IMR-90 (cell line): Measurements from ENCODE around the gene SDK1. TPM values are rescaled to one million over a fixed set of nuclear protein-coding genes. Genes with fewer than 3 reads are reported as not detected.

ENCODE experiments used
- ATAC-seq: fragments of 200-7000 bp; cut with Tn5 transposase; 2 replicates; pipeline ENCODE4 v1.9.1; 2020; ENCODE audit warnings: low read depth, mild to moderate bottlenecking, moderate library complexity
- BruUV-seq: library from RNA; stranded (reverse); fragments of 400-500 nt; replicated peaks from 2 replicates; lab custom pipeline; 2021; lab: Mats Ljungman, UMichigan
- CTCF ChIA-PET: fragments of 300-600 bp; formaldehyde crosslinking; extraction: SDS; loops from one replicate; lab custom pipeline; 2021; ENCODE audit warnings: antibody characterized with exemption; lab: Yijun Ruan, JAX
- POLR2A ChIA-PET: fragments of 300-600 bp; sonication (Branson Sonifier 250); formaldehyde crosslinking; loops from one replicate; lab custom pipeline; 2022; ENCODE audit warnings: antibody characterized with exemption; ENCODE audit not compliant: unreplicated experiment; lab: Charles Lee
- DNase-seq: peaks from one replicate; pipeline ENCODE4 v3.0.0; 2013
- H2AFZ ChIP-seq: replicated peaks from 2 replicates; pipeline ENCODE3; 2013; ENCODE audit warnings: low read length, mild to moderate bottlenecking; ENCODE audit not compliant: poor library complexity
- H2AK5ac ChIP-seq: 2 replicates; pipeline ENCODE4 v1.6.1; 2013; ENCODE audit warnings: low read depth, low read length, inconsistent platforms
- H2AK9ac ChIP-seq: replicated peaks from 2 replicates; pipeline ENCODE3; 2013; ENCODE audit warnings: mild to moderate bottlenecking, low read depth, low read length, moderate library complexity; ENCODE audit not compliant: poor library complexity
- H2BK120ac ChIP-seq: 2 replicates; pipeline ENCODE4 v1.6.1; 2013; ENCODE audit warnings: low read depth, low read length, inconsistent platforms
- H2BK15ac ChIP-seq: 3 replicates; pipeline ENCODE4 v1.6.1; 2013; ENCODE audit warnings: low read depth, low read length, inconsistent platforms
- H2BK20ac ChIP-seq: 2 replicates; pipeline ENCODE4 v1.6.1; 2013; ENCODE audit warnings: low read depth, mild to moderate bottlenecking, inconsistent platforms, low read length, moderate library complexity
- H2BK5ac ChIP-seq: 2 replicates; pipeline ENCODE4 v1.6.1; 2013; ENCODE audit warnings: mild to moderate bottlenecking, low read depth, low read length, inconsistent platforms; ENCODE audit not compliant: poor library complexity, severe bottlenecking
- H3K14ac ChIP-seq: replicated peaks from 2 replicates; pipeline ENCODE4 v1.6.1; 2013; ENCODE audit warnings: low read depth, low read length, inconsistent platforms
- H3K18ac ChIP-seq: 2 replicates; pipeline ENCODE4 v1.6.1; 2013; ENCODE audit warnings: low read depth, low read length, control low read depth
- H3K23ac ChIP-seq: 2 replicates; pipeline ENCODE4 v1.6.1; 2013; ENCODE audit warnings: low read depth, low read length, inconsistent platforms
- H3K27ac ChIP-seq: 2 replicates; pipeline ENCODE4 v1.5.1; 2013; ENCODE audit warnings: mild to moderate bottlenecking, control low read depth, low read length; ENCODE audit not compliant: insufficient read depth
- H3K27me3 ChIP-seq: 2 replicates; pipeline ENCODE4 v1.6.1; 2013; ENCODE audit warnings: low read length; ENCODE audit not compliant: control insufficient read depth, insufficient read depth
- H3K36me3 ChIP-seq: 2 replicates; pipeline ENCODE4 v1.6.1; 2013; ENCODE audit warnings: low read length, mixed read lengths; ENCODE audit not compliant: control insufficient read depth, insufficient read depth
- H3K4ac ChIP-seq: 2 replicates; pipeline ENCODE4 v1.6.1; 2013; ENCODE audit warnings: low read depth, low read length, inconsistent platforms
- H3K4me1 ChIP-seq: 2 replicates; pipeline ENCODE4 v1.6.1; 2013; ENCODE audit warnings: low read length, mixed read lengths; ENCODE audit not compliant: control insufficient read depth, insufficient read depth
- H3K4me2 ChIP-seq: 2 replicates; pipeline ENCODE4 v1.6.1; 2013; ENCODE audit warnings: low read depth, mild to moderate bottlenecking, control low read depth, low read length, moderate library complexity
- H3K4me3 ChIP-seq: 2 replicates; pipeline ENCODE4 v1.5.1; 2013; ENCODE audit warnings: low read depth, mild to moderate bottlenecking, control low read depth, low read length, moderate library complexity; ENCODE audit not compliant: insufficient read depth
- H3K56ac ChIP-seq: 2 replicates; pipeline ENCODE4 v1.6.1; 2013; ENCODE audit warnings: low read length, inconsistent platforms; ENCODE audit not compliant: insufficient read depth; ENCODE audit errors: extremely low read depth
- H3K79me1 ChIP-seq, 2 experiments: 2 replicates each; pipeline ENCODE4 v1.6.1; 2013; ENCODE audit warnings: low read length in 2 of 2, inconsistent platforms in 1 of 2, low read depth in 1 of 2
- H3K9ac ChIP-seq: 2 replicates; pipeline ENCODE4 v1.6.1; 2013; ENCODE audit warnings: low read depth, low read length, control low read depth
- H3K9me1 ChIP-seq: 2 replicates; pipeline ENCODE4 v1.6.1; 2013; ENCODE audit warnings: low read length, inconsistent platforms; ENCODE audit not compliant: insufficient read depth
- H3K9me3 ChIP-seq: 2 replicates; pipeline ENCODE4 v1.6.1; 2013; ENCODE audit warnings: low read length; ENCODE audit not compliant: control insufficient read depth, insufficient read depth
- H4K20me1 ChIP-seq: 2 replicates; pipeline ENCODE4 v1.6.1; 2013; ENCODE audit warnings: low read length, inconsistent platforms; ENCODE audit not compliant: insufficient read depth
- H4K5ac ChIP-seq: 2 replicates; pipeline ENCODE4 v1.6.1; 2013; ENCODE audit warnings: mild to moderate bottlenecking, low read depth, low read length, control low read depth
- H4K8ac ChIP-seq, 2 experiments: 2 replicates each; pipeline ENCODE4 v1.6.1; 2013; ENCODE audit warnings: low read depth in 2 of 2, low read length in 2 of 2, control low read depth in 1 of 2, inconsistent platforms in 1 of 2
- H4K91ac ChIP-seq: 2 replicates; pipeline ENCODE4 v1.6.1; 2013; ENCODE audit warnings: low read depth, low read length, inconsistent platforms; ENCODE audit not compliant: insufficient read depth
- MAFK ChIP-seq: IDR thresholded peaks from 2 replicates; pipeline ENCODE4 v1.6.1; 2012; ENCODE audit warnings: low read depth, low read length, improper control_type of control experiment
- NFE2L2 ChIP-seq: fragments of 150-350 bp; IDR thresholded peaks from 2 replicates; pipeline ENCODE4 v1.6.1; 2016; ENCODE audit warnings: low read depth, mild to moderate bottlenecking, low read length
- WGBS, 2 experiments: methylation state at CpG; one replicate each; pipeline versions ENCODE4 v1.1.5 to v1.1.7; 2013; ENCODE audit warnings: missing lambda C conversion rate in 2 of 2; ENCODE audit not compliant: insufficient read length in 1 of 2; ENCODE audit errors: extremely low coverage in 2 of 2; 5-methylcytosine and 5-hydroxymethylcytosine counted together
- dilution Hi-C: fragments of 300-500 bp; cut with HindIII; formaldehyde crosslinking; loops from one replicate; pipeline ENCODE4 v1.14.3; 2018; ENCODE audit warnings: low sequenced_read_pairs; ENCODE audit not compliant: unreplicated experiment
- in situ Hi-C: fragments of 300-500 bp; cut with MboI; formaldehyde crosslinking; loops from 3 replicates; pipeline ENCODE4 v1.14.3; 2019; ENCODE audit warnings: low sequenced_read_pairs, inconsistent platforms, mixed read lengths
- intact Hi-C: fragments of 100-400 bp; cut with micrococcal nuclease; formaldehyde crosslinking; loops from 2 replicates; pipeline ENCODE4 v1.10.0; 2022
- polyA plus RNA-seq, 3 experiments: library from polyadenylated mRNA; depleted of rRNA; stranded (reverse); fragments of >200 nt; gene quantifications; 2 replicates each; pipeline ENCODE4 v1.2.3, GENCODE V29; 2012; ENCODE audit warnings: low replicate concordance in 1 of 3
- total RNA-seq: library from RNA; depleted of rRNA; stranded (reverse); fragments of >200 nt; gene quantifications from 2 replicates; pipeline ENCODE4 v1.2.3, GENCODE V29; 2012

Gene SDK1
- total and polyA plus RNA-seq, 2 of the 4 experiments (the other 2 are of a cell fraction): 1.5 to 1.6 TPM

- no peaks in the 10 kb centered on the region; the same call in 1 of the 2 replicates for H3K4me1 ChIP-seq
- H3K4me2 ChIP-seq: no peak overlapping the region
- no peak overlapping the region for H2AK5ac ChIP-seq
- H4K5ac ChIP-seq: no peak overlapping the region
- H4K8ac ChIP-seq: no peak overlapping the region
- H4K91ac ChIP-seq: no peak overlapping the region
- in situ Hi-C loops (no loop called here), intact Hi-C loops (no loop called here), dilution Hi-C loops (no loop called here)
- no peak overlapping the region for H3K9ac ChIP-seq
- no peak overlapping the region for H3K18ac ChIP-seq
- ATAC-seq (no peak), DNase-seq (no peak)
- 84% methylated on average over 9 of the region's 30 CpGs; no CpG with 5 or more reads in 1 of the 2 experiments for WGBS, 2 experiments
- H2AFZ ChIP-seq: no peak overlapping the region
- POLR2A ChIA-PET: no interaction called here
- no peaks in the 10 kb centered on the region for H4K20me1 ChIP-seq
- H3K27ac ChIP-seq: no peak overlapping the region
- peaks cover 6% of the 10 kb centered on the region for H3K9me3 ChIP-seq
- no peaks in the 10 kb centered on the region for H3K27me3 ChIP-seq
- no peak overlapping the region for H2BK20ac ChIP-seq
- no peak overlapping the region for H2AK9ac ChIP-seq
- H3K9me1 ChIP-seq: no peaks in the 10 kb centered on the region
- H3K36me3 ChIP-seq: no peaks in the 10 kb centered on the region
- TF ChIP-seq MAFK: no peak
- TF ChIP-seq NFE2L2: peak; percentile 70
- no peak overlapping the region for H2BK5ac ChIP-seq
- CTCF ChIA-PET: no interaction called here
- BruUV-seq: no TSS peak
- no peak overlapping the region for H3K4me3 ChIP-seq
- H3K4ac ChIP-seq: no peak overlapping the region
- H3K79me1 ChIP-seq: no peaks in the 10 kb centered on the region
- H3K14ac ChIP-seq: no peak overlapping the region
- no peak overlapping the region for H3K23ac ChIP-seq
- no peak overlapping the region for H3K56ac ChIP-seq
- H2BK120ac ChIP-seq: no peak overlapping the region
- H2BK15ac ChIP-seq: no peak overlapping the region
Measured at GRCh38 chr7:3942816-3943745, 642.0 kb downstream of the SDK1 start.
